Stimulated activated CD4-positive, alpha-beta T cell treated with anti-CD3 and anti-CD28 coated beads, Interleukin-4, amount 100 ng/mL, for 4 hours (primary cell): ENCODE results near the gene KIF17.

Experiments used
- DNase-seq, 2 experiments: peaks; one replicate each; pipeline ENCODE4 v3.0.0-alpha.2; 2020

The KIF17 gene

GRCh38 chr1:20616847-20617487 is 100.8 kb downstream of the KIF17 start:
- no peak for DNase-seq

- DNase-seq, result no peak
Measured at GRCh38 chr1:20615946-20616846, 101.6 kb downstream of the KIF17 start.

GRCh38 chr1:20614131-20614579 is 103.7 kb downstream of the KIF17 start:
- no peak for DNase-seq
